ENCODE data around the gene MEG3. TPM values are rescaled to one million over a fixed set of nuclear protein-coding genes. Genes with fewer than 3 reads are reported as not detected.

MEG3 gene
- total and polyA plus RNA-seq, 8 donors, result 15.9 to 398 (median 329) TPM

- intact Hi-C loops (cut with DNase I), result no loop called here
- no peaks in the 10 kb centered on the region for H3K4me1 ChIP-seq
- no peaks in the 10 kb centered on the region for H3K36me3 ChIP-seq
- no peak for TF ChIP-seq CTCF (IDR thresholded peaks at IDR 0.05)
- DNase-seq (no peak), ATAC-seq (no peak)
- peaks cover 0 to 9% of the 10 kb centered on the region in 2 donors for H3K9me3 ChIP-seq
- H3K4me3 ChIP-seq, result no peak overlapping the region
- peaks cover 0 to 22% of the 10 kb centered on the region in 2 donors for H3K27me3 ChIP-seq
- H3K27ac ChIP-seq, result no peak overlapping the region
These were observed 22.7 kb upstream of the MEG3 start for GRCh38 chr14:100803226-100803625.

GRCh38 chr14:100803676-100804075 lies 22.2 kb upstream of the MEG3 start:
- Histone ChIP-seq H3K4me1 (no peaks in the 10 kb centered on the region), H3K9me3 (peaks cover 0 to 13% of the 10 kb centered on the region in 2 donors), H3K27me3 (peaks cover 0 to 24% of the 10 kb centered on the region in 2 donors), H3K27ac (no peak overlapping the region), H3K36me3 (no peaks in the 10 kb centered on the region), H3K4me3 (no peak overlapping the region)
- intact Hi-C loops (cut with DNase I), result no loop called here
- DNase-seq, result no peak
- ATAC-seq, result no peak
- TF ChIP-seq CTCF (IDR thresholded peaks at IDR 0.05), result no peak

GRCh38 chr14:100804138-100804537 lies 21.8 kb upstream of the MEG3 start:
- H3K4me3 ChIP-seq, result no peak overlapping the region
- H3K27me3 ChIP-seq, result peaks cover 0 to 28% of the 10 kb centered on the region in 2 donors
- intact Hi-C loops (cut with DNase I), result no loop called here
- no peak for DNase-seq
- H3K4me1 ChIP-seq, result no peaks in the 10 kb centered on the region
- no peak overlapping the region for H3K27ac ChIP-seq
- TF ChIP-seq CTCF (IDR thresholded peaks at IDR 0.05), result no peak
- peaks cover 0 to 18% of the 10 kb centered on the region in 2 donors for H3K9me3 ChIP-seq
- ATAC-seq, result no peak
- H3K36me3 ChIP-seq, result no peaks in the 10 kb centered on the region

GRCh38 chr14:100804558-100805309 lies 21.2 kb upstream of the MEG3 start:
- no peaks in the 10 kb centered on the region for H3K4me1 ChIP-seq
- peaks cover 0 to 34% of the 10 kb centered on the region in 2 donors for H3K27me3 ChIP-seq
- no peak overlapping the region for H3K27ac ChIP-seq
- intact Hi-C loops (cut with DNase I), result no loop called here
- ATAC-seq (no peak), DNase-seq (no peak)
- no peaks in the 10 kb centered on the region for H3K36me3 ChIP-seq
- H3K4me3 ChIP-seq, result no peak overlapping the region
- peaks cover 0 to 24% of the 10 kb centered on the region in 2 donors for H3K9me3 ChIP-seq
- TF ChIP-seq CTCF (IDR thresholded peaks at IDR 0.05), result no peak

- no peak overlapping the region for H3K27ac ChIP-seq
- intact Hi-C loops (cut with DNase I), result no loop called here
- no peak overlapping the region for H3K4me3 ChIP-seq
- H3K9me3 ChIP-seq, result peaks cover 0 to 38% of the 10 kb centered on the region in 2 donors
- no peak for DNase-seq
- ATAC-seq, result no peak
- H3K4me1 ChIP-seq, result no peaks in the 10 kb centered on the region
- H3K27me3 ChIP-seq, result peaks cover 0 to 51% of the 10 kb centered on the region in 2 donors
- H3K36me3 ChIP-seq, result no peaks in the 10 kb centered on the region
- TF ChIP-seq CTCF (IDR thresholded peaks at IDR 0.05), result no peak
These were observed 19.5 kb upstream of the MEG3 start for GRCh38 chr14:100806386-100806785.
